Left lung (tissue), 10 donors: ENCODE data around the gene ZCCHC12. TPM values are rescaled to one million over a fixed set of nuclear protein-coding genes. Genes with fewer than 3 reads are reported as not detected.

Experiments
- ATAC-seq: fragments of 200-7000 bp; cut with Tn5 transposase; one replicate; pipeline ENCODE4 v1.9.1; 2020; ENCODE audit warnings: moderate library complexity
- DNase-seq, 4 donors: peaks; one replicate each; pipeline ENCODE4 v3.0.0-alpha.2; 2013 to 2020
- H3K27ac ChIP-seq, 2 donors: fragments of 200-600 bp; sonication (generic) in 1 of 2; one replicate each; pipeline versions ENCODE4 v1.5.0 to v1.8.0; 2020 to 2021
- H3K27me3 ChIP-seq, 2 donors: fragments of 200-600 bp; sonication (generic) in 1 of 2; one replicate each; pipeline versions ENCODE4 v1.5.0 to v1.8.0; 2020 to 2021
- H3K36me3 ChIP-seq, 2 donors: fragments of 200-600 bp; sonication (generic) in 1 of 2; one replicate each; pipeline versions ENCODE4 v1.5.0 to v1.8.0; 2020 to 2021
- H3K4me1 ChIP-seq, 2 donors: fragments of 200-600 bp; one replicate each; pipeline ENCODE4 v1.8.0; 2021
- H3K4me3 ChIP-seq, 2 donors: fragments of 200-600 bp; sonication (generic) in 1 of 2; one replicate each; pipeline versions ENCODE4 v1.5.0 to v1.8.0; 2020 to 2021; ENCODE audit warnings: mild to moderate bottlenecking in 1 of 2
- H3K9me3 ChIP-seq, 2 donors: fragments of 200-600 bp; sonication (generic) in 1 of 2; one replicate each; pipeline versions ENCODE4 v1.5.0 to v1.8.0; 2020 to 2021
- CTCF ChIP-seq, 2 donors: fragments of 200-600 bp; sonication (generic) in 1 of 2; IDR thresholded peaks; one replicate each; pipeline versions ENCODE4 v1.5.0 to v1.8.0; 2021; ENCODE audit warnings: antibody characterized with exemption in 2 of 2
- intact Hi-C, 2 donors: fragments of 100-400 bp; cut with DNase I; formaldehyde crosslinking; loops; one replicate each; pipeline versions ENCODE4 v1.11.2 to v1.14.2; 2022
- polyA plus RNA-seq, 6 donors: library from polyadenylated mRNA; unstranded; fragments of 120-200 nt; gene quantifications; one replicate each; pipeline ENCODE4 v1.2.1, GENCODE V29; 2013; ENCODE audit not compliant: insufficient read length in 6 of 6
- total RNA-seq, 2 donors: library from RNA; stranded (reverse); fragmentation: NEBNext Ultra II Directional; extraction: Animal tissue kit (Norgen Biotek cat#: 25700); gene quantifications; one replicate each; pipeline ENCODE4 v1.2.1, GENCODE V29; 2021
- donor health status: DM: no; HTN: yes; CAD: no.
- donor health status: DM: no; HTN: no; CAD: no.

ZCCHC12 gene
- total and polyA plus RNA-seq, 8 donors, result 0.27 to 0.93 (median 0.51) TPM; not detected in 1

GRCh38 chrX:118825227-118825626 is 1.6 kb downstream of the ZCCHC12 start:
- DNase-seq (no peak), ATAC-seq (peak; percentile 7)
- H3K27ac ChIP-seq, result no peak overlapping the region
- no peaks in the 10 kb centered on the region for H3K36me3 ChIP-seq
- no peak for TF ChIP-seq CTCF (IDR thresholded peaks at IDR 0.05)
- H3K4me1 ChIP-seq, result no peaks in the 10 kb centered on the region
- no peaks in the 10 kb centered on the region for H3K9me3 ChIP-seq
- intact Hi-C loops, result no loop called here
- no peak overlapping the region for H3K4me3 ChIP-seq
- H3K27me3 ChIP-seq, result peaks cover 39 to 70% of the 10 kb centered on the region in 2 donors

- Histone ChIP-seq H3K4me1 (no peaks in the 10 kb centered on the region), H3K36me3 (no peaks in the 10 kb centered on the region), H3K9me3 (no peaks in the 10 kb centered on the region), H3K4me3 (peak overlapping the region; percentile 29 to 37), H3K27me3 (no peaks in the 10 kb centered on the region), H3K27ac (no peak overlapping the region)
- peak; percentile 66 to 84 for TF ChIP-seq CTCF (IDR thresholded peaks at IDR 0.05)
- DNase-seq (peak; percentile 42 to 93 (median 79)), ATAC-seq (peak; percentile 96)
- intact Hi-C loops, result no loop called here
Measured at GRCh38 chrX:118839334-118839958, 15.8 kb downstream of the ZCCHC12 start.

GRCh38 chrX:118847676-118848075 is 24.1 kb downstream of the ZCCHC12 start:
- peak; percentile 53 to 63 for TF ChIP-seq CTCF (IDR thresholded peaks at IDR 0.05)
- no peaks in the 10 kb centered on the region for H3K4me1 ChIP-seq
- no peak overlapping the region for H3K27ac ChIP-seq
- H3K27me3 ChIP-seq, result no peaks in the 10 kb centered on the region
- ATAC-seq (peak; percentile 87), DNase-seq (peak in 2 of 4 donors; percentile 54 to 60)
- no peak overlapping the region for H3K4me3 ChIP-seq
- H3K9me3 ChIP-seq, result no peaks in the 10 kb centered on the region
- H3K36me3 ChIP-seq, result no peaks in the 10 kb centered on the region
- intact Hi-C loops, result loop anchor here in 1 of 2 donors (5.0 kb wide), 1 partner anchor 220 kb away; no protein-coding TSS in a partner anchor

- Histone ChIP-seq H3K36me3 (no peaks in the 10 kb centered on the region), H3K27me3 (no peaks in the 10 kb centered on the region), H3K9me3 (no peaks in the 10 kb centered on the region), H3K27ac (no peak overlapping the region), H3K4me1 (no peaks in the 10 kb centered on the region), H3K4me3 (no peak overlapping the region)
- intact Hi-C loops, result no loop called here
- ATAC-seq (peak; percentile 42), DNase-seq (no peak)
- TF ChIP-seq CTCF (IDR thresholded peaks at IDR 0.05), result no peak
Measured at GRCh38 chrX:118853596-118853995, 30.0 kb downstream of the ZCCHC12 start.

- H3K4me1 ChIP-seq, result no peaks in the 10 kb centered on the region
- intact Hi-C loops, result no loop called here
- H3K27ac ChIP-seq, result no peak overlapping the region
- no peak overlapping the region for H3K4me3 ChIP-seq
- DNase-seq, result no peak
- no peak for TF ChIP-seq CTCF (IDR thresholded peaks at IDR 0.05)
- no peaks in the 10 kb centered on the region for H3K9me3 ChIP-seq
- H3K27me3 ChIP-seq, result no peaks in the 10 kb centered on the region
- peak; percentile 31 for ATAC-seq
- H3K36me3 ChIP-seq, result no peaks in the 10 kb centered on the region
Measured at GRCh38 chrX:118855681-118856310, 32.2 kb downstream of the ZCCHC12 start.
